ENCODE results near the gene PRPH. TPM values are rescaled to one million over a fixed set of nuclear protein-coding genes. Genes with fewer than 3 reads are reported as not detected.
"Not testable (repeated sequence)": the region's sequence is repeated elsewhere in the genome, so short reads cannot be mapped to it uniquely, and the experiment has no call there.

PRPH gene
- total and polyA plus RNA-seq, 2 of the 8 experiments (the other 6 are each of a cell fraction or from before 2014, with no cell fraction given), result 0.79 to 1.4 TPM

DNA sequence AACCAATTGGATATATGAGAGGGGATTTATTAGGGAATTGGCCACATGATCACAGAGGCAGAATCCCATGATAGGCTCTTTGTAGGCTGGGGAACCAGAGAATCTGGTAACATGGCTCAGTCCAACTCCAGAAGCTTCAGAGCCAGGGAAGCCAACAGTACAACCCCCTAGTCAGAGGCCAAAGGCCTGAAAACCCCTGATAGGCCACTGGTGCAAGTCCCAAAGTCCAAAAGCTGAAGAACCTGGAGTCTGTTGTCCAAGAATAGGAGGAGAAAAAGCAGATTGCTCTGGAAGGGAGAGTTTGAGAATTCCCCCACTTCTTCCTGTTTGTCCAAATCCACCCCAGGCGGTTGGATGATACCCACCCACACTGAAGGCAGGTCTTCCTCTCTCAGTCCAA, 19.9 kb downstream of the PRPH start:
- Histone ChIP-seq H4K91ac (replicated peaks; ENCODE audit: insufficient read length, low read length) (no peak overlapping the region), H4K20me1 (replicated peaks in 1 of 2; ENCODE audit: control insufficient read depth in 1 of 2, insufficient read depth in 2 of 2, low read length in 2 of 2) (no peaks in the 10 kb centered on the region), H2BK5ac (ENCODE audit: low read depth, low read length) (no peak overlapping the region), H2AFZ (ENCODE audit: low read length) (no peak overlapping the region; the same call in 1 of the 2 replicates), H3K79me2 (ENCODE audit: control insufficient read depth in 1 of 2, insufficient read depth in 2 of 2, low read length in 2 of 2) (no peaks in the 10 kb centered on the region), H3K27ac (ENCODE audit: low read depth, low read length) (no peak overlapping the region), H3K18ac (ENCODE audit: extremely low read depth, low read length) (no peak overlapping the region), H3K9ac (replicated peaks in 1 of 4; ENCODE audit: extremely low read depth in 1 of 4, low read depth in 3 of 4, low read length in 3 of 4) (no peak overlapping the region), H2BK15ac (ENCODE audit: low read length) (no peak overlapping the region), H3K56ac (replicated peaks; ENCODE audit: insufficient read length, low read depth, low read length) (no peak overlapping the region), H4K5ac (ENCODE audit: insufficient read length, low read depth, low read length) (no peak overlapping the region), H3K14ac (ENCODE audit: insufficient read length) (no peak overlapping the region), H3K9me3 (ENCODE audit: insufficient read depth in 2 of 2, low read depth in 1 of 2, low read length in 1 of 2) (no peaks in the 10 kb centered on the region), H3K4ac (replicated peaks; ENCODE audit: insufficient read length, low read depth, low read length) (no peak overlapping the region), H3K27me3 (replicated peaks in 1 of 4; ENCODE audit: control insufficient read depth in 3 of 4, extremely low read depth in 1 of 4, insufficient read depth in 3 of 4, low read length in 3 of 4) (0 out of 7 replicates have a peak, but pooled peaks cover 0 to 2% (median 0%) of the 10 kb centered on the region in 4 experiments), H3K4me3 (ENCODE audit: extremely low read depth in 1 of 4, insufficient read depth in 2 of 4, low read depth in 3 of 4, low read length in 4 of 4) (no peak overlapping the region), H3K79me1 (ENCODE audit: low read depth, low read length) (no peaks in the 10 kb centered on the region), H3K23ac (ENCODE audit: insufficient read length) (no peak overlapping the region), H2BK12ac (ENCODE audit: low read depth, low read length) (no peak overlapping the region), H3K4me1 (replicated peaks in 1 of 4; ENCODE audit: control insufficient read depth in 3 of 4, insufficient read depth in 4 of 4, low read length in 3 of 4) (no peaks in the 10 kb centered on the region), H3K23me2 (ENCODE audit: low read depth, low read length) (no peaks in the 10 kb centered on the region), H4K8ac (ENCODE audit: extremely low read depth, insufficient read depth, low read length) (no peak overlapping the region), H2BK20ac (ENCODE audit: low read length) (no peak overlapping the region), H2AK5ac (ENCODE audit: low read depth, low read length) (no peak overlapping the region), H2BK120ac (replicated peaks; ENCODE audit: low read depth, low read length) (no peak overlapping the region), H3K36me3 (ENCODE audit: control insufficient read depth in 2 of 4, insufficient read depth in 4 of 4, low read length in 3 of 4) (no peaks in the 10 kb centered on the region), H3K4me2 (ENCODE audit: insufficient read depth in 1 of 2, low read depth in 2 of 2, low read length in 2 of 2) (no peak overlapping the region)
- DNase-seq (ENCODE audit: low read depth in 1 of 2, low spot score in 2 of 2) (no peak), FAIRE-seq (no peak)
- no peak for TF ChIP-seq GTF2F1 (IDR thresholded peaks at IDR 0.05; ENCODE audit: borderline replicate concordance, low read depth, low read length)
- POLR2A ChIA-PET (ENCODE audit: partially characterized antibody), result no interaction called here
- CTCF ChIA-PET (ENCODE audit: partially characterized antibody), result interaction anchor here (1.3 kb wide), 1 partner anchor 27 kb away, joined by 4 read pairs; no protein-coding TSS in a partner anchor
- 50% methylated on average over 1 of the region's 1 CpG; no CpG with 5 or more reads in 1 of the 2 experiments for WGBS, 2 experiments (ENCODE audit: extremely low coverage in 1 of 2, insufficient coverage in 1 of 2, insufficient read length in 1 of 2, insufficient replicate concordance in 2 of 2, low coverage in 1 of 2, low lambda C conversion rate in 2 of 2, missing lambda C conversion rate in 1 of 2)

DNA sequence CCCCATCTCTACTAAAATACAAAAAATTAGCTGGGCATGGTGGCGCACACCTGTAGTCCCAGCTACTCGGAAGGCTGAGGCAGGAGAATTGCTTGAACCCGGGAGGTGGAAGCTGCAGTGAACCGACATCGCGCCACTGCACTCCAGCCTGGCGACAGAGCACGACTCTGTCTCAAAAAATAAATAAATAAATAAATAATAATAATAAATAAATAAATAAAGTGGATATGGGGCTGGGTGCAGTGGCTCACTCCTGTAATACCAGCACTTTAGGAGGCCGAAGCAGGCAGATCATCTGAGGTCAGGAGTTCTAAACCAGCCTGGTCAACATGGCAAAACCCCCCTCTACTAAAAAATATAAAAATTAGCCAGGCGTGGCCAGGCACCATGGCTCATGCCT, 22.2 kb downstream of the PRPH start:
- H4K5ac ChIP-seq (ENCODE audit: insufficient read length, low read depth, low read length); H2BK12ac ChIP-seq (ENCODE audit: low read depth, low read length); H3K18ac ChIP-seq (ENCODE audit: extremely low read depth, low read length); H2AK5ac ChIP-seq (ENCODE audit: low read depth, low read length); H3K9ac ChIP-seq (replicated peaks in 1 of 4; ENCODE audit: extremely low read depth in 1 of 4, low read depth in 3 of 4, low read length in 3 of 4); H3K56ac ChIP-seq (replicated peaks; ENCODE audit: insufficient read length, low read depth, low read length); H3K4me2 ChIP-seq (ENCODE audit: insufficient read depth in 1 of 2, low read depth in 2 of 2, low read length in 2 of 2); H2AFZ ChIP-seq (ENCODE audit: low read length); H2BK120ac ChIP-seq (replicated peaks; ENCODE audit: low read depth, low read length); H3K14ac ChIP-seq (ENCODE audit: insufficient read length); H4K8ac ChIP-seq (ENCODE audit: extremely low read depth, insufficient read depth, low read length); H2BK15ac ChIP-seq (ENCODE audit: low read length); H3K23ac ChIP-seq (ENCODE audit: insufficient read length); H3K79me1 ChIP-seq (ENCODE audit: low read depth, low read length); FAIRE-seq; POLR2A ChIA-PET (ENCODE audit: partially characterized antibody); H3K9me3 ChIP-seq (ENCODE audit: insufficient read depth in 2 of 2, low read depth in 1 of 2, low read length in 1 of 2); H3K27me3 ChIP-seq (replicated peaks in 1 of 4; ENCODE audit: control insufficient read depth in 3 of 4, extremely low read depth in 1 of 4, insufficient read depth in 3 of 4, low read length in 3 of 4); H3K4me1 ChIP-seq (replicated peaks in 1 of 4; ENCODE audit: control insufficient read depth in 3 of 4, insufficient read depth in 4 of 4, low read length in 3 of 4); H4K20me1 ChIP-seq (replicated peaks in 1 of 2; ENCODE audit: control insufficient read depth in 1 of 2, insufficient read depth in 2 of 2, low read length in 2 of 2); H3K36me3 ChIP-seq (ENCODE audit: control insufficient read depth in 2 of 4, insufficient read depth in 4 of 4, low read length in 3 of 4); DNase-seq (ENCODE audit: low read depth in 1 of 2, low spot score in 2 of 2); H3K23me2 ChIP-seq (ENCODE audit: low read depth, low read length); H3K27ac ChIP-seq (ENCODE audit: low read depth, low read length); H2BK20ac ChIP-seq (ENCODE audit: low read length); H2BK5ac ChIP-seq (ENCODE audit: low read depth, low read length); H4K91ac ChIP-seq (replicated peaks; ENCODE audit: insufficient read length, low read length); H3K4me3 ChIP-seq (ENCODE audit: extremely low read depth in 1 of 4, insufficient read depth in 2 of 4, low read depth in 3 of 4, low read length in 4 of 4); H3K79me2 ChIP-seq (ENCODE audit: control insufficient read depth in 1 of 2, insufficient read depth in 2 of 2, low read length in 2 of 2); H3K4ac ChIP-seq (replicated peaks; ENCODE audit: insufficient read length, low read depth, low read length): not testable (repeated sequence)
- WGBS, 2 experiments (ENCODE audit: extremely low coverage in 1 of 2, insufficient coverage in 1 of 2, insufficient read length in 1 of 2, insufficient replicate concordance in 2 of 2, low coverage in 1 of 2, low lambda C conversion rate in 2 of 2, missing lambda C conversion rate in 1 of 2), result 95% methylated on average over 10 of the region's 10 CpGs; no CpG with 5 or more reads in 1 of the 2 experiments
- CTCF ChIA-PET (ENCODE audit: partially characterized antibody), result interaction anchor here (1.0 kb wide), 1 partner anchor 237 kb away, joined by 3 read pairs; no protein-coding TSS in a partner anchor

Measured in H1 (cell line).